Measurements from ENCODE around the gene ECE2.

DNA sequence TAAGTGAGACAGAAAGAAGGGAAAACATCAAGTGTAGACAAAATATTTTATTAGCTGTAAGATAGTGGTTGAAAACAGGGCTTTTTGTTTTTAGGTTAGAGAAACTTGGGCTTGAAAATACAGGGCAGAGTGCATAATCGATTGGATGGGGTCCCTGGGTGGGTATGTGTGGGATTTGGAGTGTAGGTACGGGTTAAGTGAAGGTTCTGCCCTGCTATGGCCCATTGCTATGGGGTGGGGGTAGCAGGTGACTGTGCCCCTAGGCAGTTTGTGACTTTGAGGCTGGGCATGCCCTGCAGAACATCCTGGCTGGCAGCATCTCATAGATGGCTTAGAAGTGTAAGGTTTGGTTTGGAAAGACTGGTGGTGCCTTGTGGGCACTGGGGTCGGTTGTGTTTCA, 57.9 kb downstream of the ECE2 start:
- TF ChIP-seq, protein P1, sequence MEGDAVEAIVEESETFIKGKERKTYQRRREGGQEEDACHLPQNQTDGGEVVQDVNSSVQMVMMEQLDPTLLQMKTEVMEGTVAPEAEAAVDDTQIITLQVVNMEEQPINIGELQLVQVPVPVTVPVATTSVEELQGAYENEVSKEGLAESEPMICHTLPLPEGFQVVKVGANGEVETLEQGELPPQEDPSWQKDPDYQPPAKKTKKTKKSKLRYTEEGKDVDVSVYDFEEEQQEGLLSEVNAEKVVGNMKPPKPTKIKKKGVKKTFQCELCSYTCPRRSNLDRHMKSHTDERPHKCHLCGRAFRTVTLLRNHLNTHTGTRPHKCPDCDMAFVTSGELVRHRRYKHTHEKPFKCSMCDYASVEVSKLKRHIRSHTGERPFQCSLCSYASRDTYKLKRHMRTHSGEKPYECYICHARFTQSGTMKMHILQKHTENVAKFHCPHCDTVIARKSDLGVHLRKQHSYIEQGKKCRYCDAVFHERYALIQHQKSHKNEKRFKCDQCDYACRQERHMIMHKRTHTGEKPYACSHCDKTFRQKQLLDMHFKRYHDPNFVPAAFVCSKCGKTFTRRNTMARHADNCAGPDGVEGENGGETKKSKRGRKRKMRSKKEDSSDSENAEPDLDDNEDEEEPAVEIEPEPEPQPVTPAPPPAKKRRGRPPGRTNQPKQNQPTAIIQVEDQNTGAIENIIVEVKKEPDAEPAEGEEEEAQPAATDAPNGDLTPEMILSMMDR (conservative IDR thresholded peaks at IDR 0.05; ENCODE audit: low read depth, low read length): no peak
- no peak for TF ChIP-seq EZH2 (IDR thresholded peaks at IDR 0.05; ENCODE audit: borderline replicate concordance, low read depth, low read length, poor library complexity, severe bottlenecking)

Data from A673 (cell line).